ENCODE data around the gene PPARG. TPM values are rescaled to one million over a fixed set of nuclear protein-coding genes. Genes with fewer than 3 reads are reported as not detected.
"Not testable (repeated sequence)": the region's sequence is repeated elsewhere in the genome, so short reads cannot be mapped to it uniquely, and the experiment has no call there.

The PPARG gene
- total RNA-seq, 1 donor from 2014 or later, result 2.5 TPM

DNA sequence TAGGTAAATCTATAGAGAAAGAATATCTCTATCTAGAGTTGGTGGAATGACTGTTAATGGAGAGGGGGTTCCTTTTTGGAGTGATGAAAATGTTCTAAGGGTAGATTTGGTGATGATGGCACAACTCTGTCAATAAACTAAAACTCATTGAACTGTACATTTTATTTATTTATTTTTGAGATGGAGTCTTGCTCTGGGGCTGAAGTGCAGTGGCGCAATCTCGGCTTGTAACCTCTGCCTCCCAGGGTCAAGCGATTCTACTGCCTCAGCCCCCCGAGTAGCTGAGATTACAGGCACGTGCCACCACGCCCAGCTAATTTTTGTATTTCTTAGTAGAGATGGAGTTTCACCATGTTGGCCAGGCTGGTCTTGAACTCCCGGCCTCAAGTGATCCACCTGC, 3.1 kb upstream of the PPARG start:
- intact Hi-C loops (cut with micrococcal nuclease), result loop anchor here (5.0 kb wide), 1 partner anchor 98 kb away; no protein-coding TSS in a partner anchor

DNA sequence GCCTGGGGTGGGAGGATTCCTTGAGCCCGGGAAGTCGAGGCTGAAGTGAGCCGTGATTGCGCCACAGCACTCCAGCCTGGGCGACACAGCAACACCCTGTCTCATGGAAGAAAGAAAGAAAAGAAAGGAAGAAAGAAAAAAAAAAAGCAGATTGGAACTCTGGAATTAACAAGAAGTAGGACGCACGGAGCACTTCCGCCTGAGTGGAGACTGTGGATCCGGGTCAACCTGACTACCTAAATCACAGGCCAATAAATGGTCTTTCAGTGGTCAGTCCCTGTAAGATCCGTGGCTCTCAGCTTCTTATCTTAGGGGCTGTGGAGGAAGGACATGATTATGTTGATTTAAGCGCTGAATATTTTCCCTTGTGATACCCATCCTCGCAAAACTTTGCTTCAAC, 2.4 kb upstream of the PPARG start:
- no peak overlapping the region for H3K27ac Mint-ChIP-seq
- no peak for DNase-seq (ENCODE audit: low spot score)
- H3K36me3 Mint-ChIP-seq (ENCODE audit: low read depth), result no peaks in the 10 kb centered on the region
- peaks cover 54% of the 10 kb centered on the region for H3K27me3 Mint-ChIP-seq (ENCODE audit: insufficient read depth)
- intact Hi-C loops (cut with micrococcal nuclease), result loop anchor here (5.0 kb wide), 1 partner anchor 99 kb away; no protein-coding TSS in a partner anchor
- no peaks in the 10 kb centered on the region for H3K9me3 Mint-ChIP-seq
- peaks cover 5% of the 10 kb centered on the region for H3K4me1 Mint-ChIP-seq (ENCODE audit: low read depth)
- H3K4me3 Mint-ChIP-seq, result peak overlapping the region; percentile 30

More for the DNA sequence above, 3.1 kb upstream of the PPARG start:
- H3K36me3 Mint-ChIP-seq (ENCODE audit: low read depth); H3K4me1 Mint-ChIP-seq (ENCODE audit: low read depth); H3K9me3 Mint-ChIP-seq; DNase-seq (ENCODE audit: low spot score); H3K4me3 Mint-ChIP-seq; H3K27ac Mint-ChIP-seq: not testable (repeated sequence)
- H3K27me3 Mint-ChIP-seq (ENCODE audit: insufficient read depth), result peaks cover 52% of the 10 kb centered on the region

DNA sequence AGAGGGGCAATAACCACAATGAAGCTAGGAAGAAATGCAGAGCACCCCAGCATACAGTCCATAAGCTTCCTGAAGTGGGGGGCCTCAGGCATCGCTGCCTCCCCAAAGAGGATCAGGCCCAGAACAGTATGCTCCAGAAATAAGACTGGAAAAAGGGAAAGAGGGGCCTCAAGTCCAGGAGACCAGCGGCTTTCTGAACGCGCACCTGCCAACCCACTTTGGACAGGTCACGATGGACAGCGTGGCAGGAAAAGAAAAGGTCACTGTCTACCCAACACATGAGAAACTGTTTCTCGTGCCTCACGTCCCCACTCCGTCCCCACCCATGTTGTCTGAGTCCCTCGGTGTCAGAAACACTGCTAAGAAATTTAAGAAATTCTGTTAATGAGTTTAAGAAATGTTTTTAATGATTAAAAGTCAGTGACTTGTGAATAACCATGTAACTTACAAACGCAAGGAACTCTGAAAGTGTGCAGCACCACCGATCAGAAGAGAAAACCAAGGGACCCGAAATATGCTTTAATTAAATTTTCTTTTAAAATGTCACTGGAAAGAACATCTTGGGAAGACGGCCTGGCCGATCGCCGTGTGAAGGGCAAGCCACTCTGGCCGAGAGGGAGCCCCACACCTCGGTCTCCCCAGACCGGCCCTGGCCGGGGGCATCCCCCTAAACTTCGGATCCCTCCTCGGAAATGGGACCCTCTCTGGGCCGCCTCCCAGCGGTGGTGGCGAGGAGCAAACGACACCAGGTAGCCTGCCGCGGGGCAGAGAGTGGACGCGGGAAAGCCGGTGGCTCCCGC, 1.7 kb upstream of the PPARG start:
- Mint-ChIP-seq H3K27me3 (ENCODE audit: insufficient read depth) (peaks cover 57% of the 10 kb centered on the region), H3K36me3 (ENCODE audit: low read depth) (no peaks in the 10 kb centered on the region), H3K4me3 (peak overlapping the region; percentile 45), H3K4me1 (ENCODE audit: low read depth) (peaks cover 5% of the 10 kb centered on the region), H3K27ac (no peak overlapping the region), H3K9me3 (no peaks in the 10 kb centered on the region)
- DNase-seq (ENCODE audit: low spot score), result no peak
- intact Hi-C loops (cut with micrococcal nuclease), result loop anchor here (5.0 kb wide), 1 partner anchor 100 kb away; no protein-coding TSS in a partner anchor

DNA sequence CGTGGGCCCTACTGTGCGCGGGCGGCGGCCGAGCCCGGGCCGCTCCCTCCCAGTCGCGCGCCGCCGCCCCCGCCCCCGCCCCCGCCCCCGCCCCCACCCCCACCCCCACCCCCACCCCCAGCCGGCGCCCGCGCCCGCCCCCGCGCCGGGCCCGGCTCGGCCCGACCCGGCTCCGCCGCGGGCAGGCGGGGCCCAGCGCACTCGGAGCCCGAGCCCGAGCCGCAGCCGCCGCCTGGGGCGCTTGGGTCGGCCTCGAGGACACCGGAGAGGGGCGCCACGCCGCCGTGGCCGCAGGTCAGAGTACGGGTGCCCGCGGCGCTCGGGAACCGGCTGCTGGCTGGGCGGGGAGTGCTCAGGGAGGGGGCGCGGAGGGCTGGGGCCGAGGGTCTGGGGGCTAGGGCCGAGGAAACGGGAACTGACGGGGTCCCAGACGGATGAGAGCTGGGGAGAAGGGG, 1.1 kb upstream of the PPARG start:
- DNase-seq (ENCODE audit: low spot score), result no peak
- Mint-ChIP-seq H3K27ac (peak overlapping the region; percentile 23), H3K27me3 (ENCODE audit: insufficient read depth) (peaks cover 61% of the 10 kb centered on the region), H3K9me3 (no peaks in the 10 kb centered on the region), H3K36me3 (ENCODE audit: low read depth) (no peaks in the 10 kb centered on the region), H3K4me1 (ENCODE audit: low read depth) (peaks cover 5% of the 10 kb centered on the region), H3K4me3 (peak overlapping the region; percentile 60)
- intact Hi-C loops (cut with micrococcal nuclease), result loop anchor here (2.0 to 5.0 kb wide), 2 partner anchors 100 to 153 kb away; no protein-coding TSS in a partner anchor

DNA sequence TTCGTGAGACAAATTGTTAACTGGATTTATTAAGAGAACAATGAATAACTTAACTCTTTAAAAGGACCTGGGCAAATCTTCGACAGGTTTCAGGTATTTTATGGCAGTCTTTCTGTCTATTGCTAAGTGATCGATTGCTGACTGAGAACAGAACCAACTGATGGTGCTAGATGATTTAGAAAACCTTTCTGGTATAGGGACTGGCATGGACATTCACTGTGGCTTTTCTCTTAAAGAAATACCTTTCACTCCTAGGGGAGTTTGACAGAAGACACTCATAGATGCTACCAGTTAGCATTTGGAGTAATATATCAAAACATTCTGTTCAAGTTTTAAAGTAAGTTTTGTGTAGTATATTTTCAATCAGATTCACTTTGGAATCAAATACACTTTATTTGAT, 654 bp downstream of the PPARG start:
- Mint-ChIP-seq H3K27me3 (ENCODE audit: insufficient read depth) (peaks cover 59% of the 10 kb centered on the region), H3K27ac (no peak overlapping the region), H3K9me3 (no peaks in the 10 kb centered on the region), H3K4me1 (ENCODE audit: low read depth) (peaks cover 5% of the 10 kb centered on the region), H3K36me3 (ENCODE audit: low read depth) (no peaks in the 10 kb centered on the region), H3K4me3 (no peak overlapping the region)
- intact Hi-C loops (cut with micrococcal nuclease), result loop anchor here (2.0 to 5.0 kb wide), 2 partner anchors 102 to 155 kb away; no protein-coding TSS in a partner anchor
- no peak for DNase-seq (ENCODE audit: low spot score)

DNA sequence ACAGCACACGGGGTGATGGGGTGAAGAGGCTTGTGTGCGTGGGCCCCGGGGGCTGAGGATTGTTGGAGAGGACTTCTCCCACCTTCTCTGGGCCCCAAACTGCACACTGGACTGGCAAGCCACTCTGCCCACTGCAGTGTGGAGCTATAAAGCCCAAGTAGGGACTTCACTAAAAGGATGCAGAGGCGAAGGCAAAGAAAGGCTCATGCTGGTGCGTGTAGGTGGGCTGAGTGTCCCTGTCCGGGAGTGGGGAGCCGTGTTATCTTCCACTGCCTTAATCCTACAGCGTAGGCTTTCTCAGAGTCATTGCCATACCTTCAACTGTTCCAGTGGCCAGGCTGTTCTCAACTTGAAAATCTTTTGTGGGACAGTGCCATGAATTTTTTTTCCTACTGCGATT, 3.9 kb downstream of the PPARG start:
- DNase-seq (ENCODE audit: low spot score), result no peak
- Mint-ChIP-seq H3K4me1 (ENCODE audit: low read depth) (peaks cover 5% of the 10 kb centered on the region), H3K9me3 (no peaks in the 10 kb centered on the region), H3K36me3 (ENCODE audit: low read depth) (no peaks in the 10 kb centered on the region), H3K27me3 (ENCODE audit: insufficient read depth) (peaks cover 40% of the 10 kb centered on the region), H3K4me3 (no peak overlapping the region), H3K27ac (no peak overlapping the region)
- intact Hi-C loops (cut with micrococcal nuclease), result loop anchor here (5.0 kb wide), 1 partner anchor 180 kb away; no protein-coding TSS in a partner anchor

DNA sequence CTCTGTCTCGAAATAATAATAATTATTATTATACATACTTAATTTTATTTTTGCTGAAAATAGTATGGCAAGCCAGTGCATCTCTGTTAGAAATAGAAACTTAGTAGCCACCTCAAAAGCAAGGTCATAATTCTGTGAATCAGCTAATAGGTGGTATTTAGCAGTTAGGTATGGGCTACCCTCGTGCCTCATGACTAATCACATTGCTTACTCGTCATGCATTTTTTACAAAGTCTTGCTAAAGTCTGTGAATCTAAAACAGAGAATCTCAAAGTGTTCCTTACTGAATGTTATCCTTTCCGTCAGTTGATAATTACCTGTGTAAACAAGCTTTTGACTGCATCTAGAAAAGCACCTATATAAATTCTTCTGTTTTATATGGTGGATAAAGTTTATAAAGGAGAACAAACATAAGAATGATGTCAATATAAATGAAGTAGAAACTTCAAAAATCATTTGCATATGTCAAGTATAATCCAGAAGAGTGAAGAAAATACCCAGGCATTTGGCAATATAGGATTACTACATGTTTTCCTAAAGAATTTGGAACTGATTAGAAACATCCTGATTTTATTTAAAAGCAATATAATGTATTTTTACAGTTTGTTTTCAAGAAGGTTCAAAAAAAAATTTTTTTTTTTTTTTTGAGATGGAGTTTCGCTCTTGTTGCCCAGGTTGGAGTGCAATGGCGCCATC, 6.2 kb downstream of the PPARG start:
- no peaks in the 10 kb centered on the region for H3K4me1 Mint-ChIP-seq (ENCODE audit: low read depth)
- no peak for DNase-seq (ENCODE audit: low spot score)
- intact Hi-C loops (cut with micrococcal nuclease), result loop anchor here (5.0 kb wide), 1 partner anchor 177 kb away; no protein-coding TSS in a partner anchor
- H3K36me3 Mint-ChIP-seq (ENCODE audit: low read depth), result no peaks in the 10 kb centered on the region
- no peak overlapping the region for H3K27ac Mint-ChIP-seq
- H3K9me3 Mint-ChIP-seq, result no peaks in the 10 kb centered on the region
- H3K4me3 Mint-ChIP-seq, result no peak overlapping the region
- peaks cover 29% of the 10 kb centered on the region for H3K27me3 Mint-ChIP-seq (ENCODE audit: insufficient read depth)

DNA sequence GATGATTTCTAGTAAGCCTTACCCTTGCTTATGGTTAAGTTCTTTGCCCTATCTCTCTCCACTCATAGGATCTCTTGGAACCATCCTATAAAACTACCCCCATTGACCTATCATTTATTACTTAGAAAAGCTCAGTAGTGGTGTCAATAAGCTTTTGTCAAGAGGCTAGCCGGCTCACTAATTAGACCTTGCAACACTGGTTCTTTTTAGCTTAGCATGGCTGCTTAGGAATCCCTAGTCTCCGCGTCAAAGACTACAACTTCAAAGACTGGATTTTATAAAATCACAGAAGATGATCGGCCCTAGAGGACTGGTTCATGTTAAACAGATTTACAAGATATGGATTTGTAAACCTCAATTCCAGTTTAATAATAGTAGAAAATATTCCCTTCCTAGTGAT, 7.6 kb downstream of the PPARG start:
- intact Hi-C loops (cut with micrococcal nuclease), result no loop called here
- H3K4me1 Mint-ChIP-seq (ENCODE audit: low read depth), result no peaks in the 10 kb centered on the region

DNA sequence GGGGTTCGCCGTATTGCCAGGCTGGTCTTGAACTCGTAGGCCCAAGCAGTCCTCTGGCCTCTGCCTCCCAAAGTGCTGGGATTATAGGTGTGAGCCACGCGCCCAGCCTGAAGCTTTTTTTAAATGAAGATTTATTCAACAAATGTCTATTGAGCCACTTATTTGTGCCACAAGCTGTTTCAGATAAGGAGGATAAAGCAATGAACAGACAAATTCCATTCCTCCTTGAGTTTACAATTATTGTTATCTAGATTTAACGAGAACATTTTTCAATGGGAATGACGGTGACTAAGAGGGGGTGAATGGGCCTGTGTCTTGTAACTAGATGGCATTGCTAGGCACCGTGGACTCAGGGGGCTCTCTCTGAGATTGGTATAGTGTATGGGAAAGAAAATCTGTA, 10.2 kb downstream of the PPARG start:
- Mint-ChIP-seq H3K36me3 (ENCODE audit: low read depth) (no peaks in the 10 kb centered on the region), H3K27me3 (ENCODE audit: insufficient read depth) (peaks cover 14% of the 10 kb centered on the region), H3K9me3 (no peaks in the 10 kb centered on the region), H3K4me3 (no peak overlapping the region), H3K4me1 (ENCODE audit: low read depth) (no peaks in the 10 kb centered on the region), H3K27ac (no peak overlapping the region)
- DNase-seq (ENCODE audit: low spot score), result no peak
- intact Hi-C loops (cut with micrococcal nuclease), result no loop called here

More for the DNA sequence above, 7.6 kb downstream of the PPARG start:
- no peak for DNase-seq (ENCODE audit: low spot score)
- H3K27me3 Mint-ChIP-seq (ENCODE audit: insufficient read depth), result peaks cover 25% of the 10 kb centered on the region
- H3K9me3 Mint-ChIP-seq, result no peaks in the 10 kb centered on the region
- H3K27ac Mint-ChIP-seq, result no peak overlapping the region
- no peaks in the 10 kb centered on the region for H3K36me3 Mint-ChIP-seq (ENCODE audit: low read depth)
- no peak overlapping the region for H3K4me3 Mint-ChIP-seq

DNA sequence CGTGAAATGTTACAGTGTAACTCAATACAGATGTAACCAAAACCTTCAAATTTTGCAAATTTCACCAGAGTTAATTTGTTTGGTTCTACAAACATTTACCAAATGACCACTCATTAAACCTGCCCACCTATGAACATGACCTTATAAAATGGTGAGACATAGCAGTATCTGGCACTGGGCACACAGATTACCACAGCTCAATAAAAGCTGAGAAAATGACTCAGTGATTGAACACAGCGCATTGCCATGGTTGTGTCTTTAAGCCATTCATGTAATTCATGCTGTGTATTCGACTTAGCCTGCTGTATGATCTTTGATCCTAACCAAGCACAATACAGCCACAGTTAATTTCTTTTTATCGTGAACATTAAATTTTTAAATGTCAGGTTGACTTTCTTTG, 11.3 kb downstream of the PPARG start:
- H3K27ac Mint-ChIP-seq, result no peak overlapping the region
- H3K36me3 Mint-ChIP-seq (ENCODE audit: low read depth), result no peaks in the 10 kb centered on the region
- DNase-seq (ENCODE audit: low spot score), result no peak
- intact Hi-C loops (cut with micrococcal nuclease), result loop anchor here (2.0 kb wide), 1 partner anchor 57 kb away; no protein-coding TSS in a partner anchor
- H3K9me3 Mint-ChIP-seq, result no peaks in the 10 kb centered on the region
- peaks cover 15% of the 10 kb centered on the region for H3K27me3 Mint-ChIP-seq (ENCODE audit: insufficient read depth)
- H3K4me3 Mint-ChIP-seq, result no peak overlapping the region
- no peaks in the 10 kb centered on the region for H3K4me1 Mint-ChIP-seq (ENCODE audit: low read depth)

DNA sequence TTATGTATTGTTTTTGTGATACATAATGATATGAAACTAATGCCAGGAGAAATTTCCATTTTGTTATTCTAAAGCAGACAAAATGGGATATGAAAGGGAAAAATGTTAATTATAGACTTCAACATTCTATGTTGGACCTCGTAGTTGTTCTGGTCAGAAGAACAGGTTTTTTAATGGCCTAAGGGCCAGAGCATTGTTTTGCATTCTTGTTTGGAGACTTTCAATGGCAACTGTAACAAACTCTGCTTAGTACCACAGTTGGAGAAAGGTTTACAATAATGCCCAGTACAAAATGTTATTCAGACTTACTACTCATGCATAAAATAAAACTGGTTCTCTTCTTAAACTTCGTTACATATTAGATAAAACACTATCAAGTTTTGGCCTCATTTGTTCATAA, 12.2 kb downstream of the PPARG start:
- intact Hi-C loops (cut with micrococcal nuclease), result loop anchor here (2.0 kb wide), 1 partner anchor 58 kb away; no protein-coding TSS in a partner anchor
- no peaks in the 10 kb centered on the region for H3K4me1 Mint-ChIP-seq (ENCODE audit: low read depth)
- no peak for DNase-seq (ENCODE audit: low spot score)
- no peak overlapping the region for H3K27ac Mint-ChIP-seq
- H3K27me3 Mint-ChIP-seq (ENCODE audit: insufficient read depth), result peaks cover 13% of the 10 kb centered on the region
- H3K4me3 Mint-ChIP-seq, result no peak overlapping the region
- no peaks in the 10 kb centered on the region for H3K9me3 Mint-ChIP-seq
- no peaks in the 10 kb centered on the region for H3K36me3 Mint-ChIP-seq (ENCODE audit: low read depth)

DNA sequence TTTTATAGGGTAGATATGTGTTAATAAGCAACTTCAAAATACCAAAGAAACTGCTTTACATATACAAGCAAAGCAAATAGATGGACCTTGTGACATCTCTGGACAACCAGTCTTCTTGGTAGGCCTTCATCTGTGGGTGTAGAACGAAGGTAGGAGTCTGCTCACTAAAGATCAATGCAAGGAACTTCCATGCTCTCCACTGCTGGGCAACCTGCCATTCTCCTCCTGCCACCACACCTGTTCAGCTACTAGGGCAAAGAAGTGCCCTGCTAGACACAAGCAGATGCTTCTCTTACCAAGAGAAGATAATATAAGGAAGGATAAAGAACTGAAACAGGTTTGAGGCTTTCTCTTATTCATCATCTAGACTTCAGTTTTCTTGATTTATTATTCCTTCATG, 12.6 kb downstream of the PPARG start:
- Mint-ChIP-seq H3K27ac (no peak overlapping the region), H3K4me1 (ENCODE audit: low read depth) (no peaks in the 10 kb centered on the region), H3K4me3 (no peak overlapping the region), H3K36me3 (ENCODE audit: low read depth) (no peaks in the 10 kb centered on the region), H3K27me3 (ENCODE audit: insufficient read depth) (peaks cover 13% of the 10 kb centered on the region), H3K9me3 (no peaks in the 10 kb centered on the region)
- DNase-seq (ENCODE audit: low spot score), result no peak
- intact Hi-C loops (cut with micrococcal nuclease), result loop anchor here (2.0 kb wide), 1 partner anchor 59 kb away; no protein-coding TSS in a partner anchor

DNA sequence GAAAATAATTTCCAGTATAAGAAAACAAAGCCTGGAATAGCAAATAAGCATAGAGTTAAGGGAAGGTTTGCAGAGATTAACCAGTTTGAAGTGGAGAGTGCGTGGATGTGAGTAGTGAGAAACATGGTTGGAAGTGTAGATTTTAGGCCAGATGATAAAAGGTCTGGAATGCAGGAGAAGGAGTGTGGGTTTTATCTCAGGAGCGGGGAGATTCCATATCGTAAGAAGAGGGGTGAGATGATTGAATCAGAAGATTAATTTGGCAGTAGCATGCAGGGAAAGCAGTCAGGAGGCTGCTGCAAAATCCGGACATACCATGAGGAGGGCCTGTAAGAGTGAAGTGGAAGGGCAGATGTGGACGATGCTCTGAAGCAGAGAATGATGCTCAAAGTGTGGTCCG, 13.7 kb downstream of the PPARG start:
- Mint-ChIP-seq H3K4me3 (no peak overlapping the region), H3K27ac (no peak overlapping the region), H3K9me3 (no peaks in the 10 kb centered on the region), H3K27me3 (ENCODE audit: insufficient read depth) (peaks cover 14% of the 10 kb centered on the region), H3K36me3 (ENCODE audit: low read depth) (no peaks in the 10 kb centered on the region), H3K4me1 (ENCODE audit: low read depth) (no peaks in the 10 kb centered on the region)
- no peak for DNase-seq (ENCODE audit: low spot score)
- intact Hi-C loops (cut with micrococcal nuclease), result no loop called here

Measured in activated T-helper 1 cell treated with anti-CD3 and anti-CD28 coated beads, Interleukin-12 subunit alpha, Interleukin-12 subunit beta, Interleukin-2, Interleukin-4 antibody, amounts not matched to agents 30 ng/mL and 10 ng/mL and 1 ng/mL, durations not matched to agents 14 hours and 24 hours and 36 hours (primary cell).